Measurements from ENCODE around the gene JMJD4. TPM values are rescaled to one million over a fixed set of nuclear protein-coding genes. Genes with fewer than 3 reads are reported as not detected.

JMJD4 gene
- 45.3 and 54.4 TPM in 2 replicates for total RNA-seq (2014; rRNA removed; shearing (Covaris generic))

- Histone ChIP-seq H3K27me3 (ENCODE audit: control insufficient read depth, insufficient read depth, low read length) (no peaks in the 10 kb centered on the region), H3K4me3 (ENCODE audit: insufficient read depth, low read depth, low read length) (peak within 1 kb of the TSS; percentile 92), H3K36me3 (replicated peaks; ENCODE audit: control insufficient read depth, insufficient read depth, low read length) (peaks cover 9% of the 10 kb centered on the region)
- DNase-seq = peak; percentile 98
Observed at GRCh38 chr1:227734856-227735538, at the start of gene JMJD4, which contains the start of gene SNAP47. TSS of gene JMJD4 (minus strand) at chr1:227735302. CDS start at chr1:227735273, 29 bp downstream. TSS of gene SNAP47 (plus strand) at chr1:227735435. CDS start at chr1:227747737, 12,302 bp downstream.

GRCh38 chr1:227782226-227782625 is 47.1 kb upstream of the JMJD4 start:
- H3K27me3 ChIP-seq (ENCODE audit: control insufficient read depth, insufficient read depth, low read length) = peaks cover 11% of the 10 kb centered on the region
- DNase-seq = peak; percentile 18
- H3K36me3 ChIP-seq (replicated peaks; ENCODE audit: control insufficient read depth, insufficient read depth, low read length) = no peaks in the 10 kb centered on the region; the same call in none of the 2 replicates
- H3K4me3 ChIP-seq (ENCODE audit: insufficient read depth, low read depth, low read length) = no peak overlapping the region

- peaks cover under 1% of the 10 kb centered on the region for H3K36me3 ChIP-seq (replicated peaks; ENCODE audit: control insufficient read depth, insufficient read depth, low read length)
- peaks cover 3% of the 10 kb centered on the region for H3K27me3 ChIP-seq (ENCODE audit: control insufficient read depth, insufficient read depth, low read length)
- DNase-seq = peak; percentile 35
- H3K4me3 ChIP-seq (ENCODE audit: insufficient read depth, low read depth, low read length) = no peak overlapping the region
Observed at GRCh38 chr1:227781314-227781930, 46.3 kb upstream of the JMJD4 start.

DNA sequence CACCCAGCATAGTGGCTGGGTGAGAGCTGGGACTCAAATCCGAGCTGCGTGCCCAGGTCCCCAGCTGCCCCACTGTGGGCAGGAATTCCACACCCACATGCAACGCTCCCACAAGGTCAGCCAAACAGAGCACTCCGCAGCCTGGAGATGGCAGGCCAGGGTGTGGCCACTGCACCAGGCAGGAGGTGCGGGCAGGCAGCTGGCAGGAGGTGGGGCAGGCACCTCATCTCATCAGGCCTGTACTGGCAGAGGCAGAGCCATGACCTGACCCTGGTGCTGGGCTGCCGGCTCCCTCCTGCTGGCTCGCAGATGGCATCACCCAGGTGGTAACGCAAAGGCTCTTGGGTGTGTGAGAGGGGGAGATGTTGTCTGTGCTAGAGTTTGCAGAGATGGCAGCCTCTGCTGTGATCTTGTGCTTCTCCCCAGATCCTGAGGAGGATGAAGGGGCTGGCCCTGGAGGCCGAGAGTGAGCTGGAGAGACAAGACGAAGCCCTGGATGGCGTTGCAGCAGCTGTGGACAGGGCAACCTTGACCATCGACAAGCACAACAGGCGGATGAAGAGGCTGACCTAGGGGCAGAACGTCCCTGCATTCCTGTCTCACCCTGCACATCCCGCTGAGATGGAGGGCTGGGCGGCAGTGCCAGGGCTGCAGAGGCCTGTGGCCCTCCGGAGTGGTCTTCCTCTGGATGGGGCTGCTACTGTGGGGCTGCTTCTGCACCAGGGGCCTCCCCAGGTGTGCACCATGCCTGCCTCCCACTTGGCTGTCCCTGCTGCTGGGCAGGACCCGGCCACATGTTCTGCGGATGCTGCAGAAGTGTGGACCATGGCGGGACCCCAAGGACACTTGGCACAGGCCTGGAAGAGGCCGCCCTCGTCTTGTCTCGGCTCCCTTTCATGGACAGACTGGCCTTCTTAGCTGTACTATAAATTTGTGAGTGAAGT is 45.3 kb upstream of the JMJD4 start:
- Histone ChIP-seq H3K4me3 (ENCODE audit: insufficient read depth, low read depth, low read length) (no peak overlapping the region), H3K36me3 (replicated peaks; ENCODE audit: control insufficient read depth, insufficient read depth, low read length) (peaks cover 4% of the 10 kb centered on the region), H3K27me3 (ENCODE audit: control insufficient read depth, insufficient read depth, low read length) (no peaks in the 10 kb centered on the region)
- peak; percentile 36 for DNase-seq

- peak; percentile 32 for DNase-seq
- H3K36me3 ChIP-seq (replicated peaks; ENCODE audit: control insufficient read depth, insufficient read depth, low read length) = peaks cover 4% of the 10 kb centered on the region
- H3K27me3 ChIP-seq (ENCODE audit: control insufficient read depth, insufficient read depth, low read length) = no peaks in the 10 kb centered on the region
- H3K4me3 ChIP-seq (ENCODE audit: insufficient read depth, low read depth, low read length) = no peak overlapping the region
Observed at GRCh38 chr1:227779685-227780084, 44.6 kb upstream of the JMJD4 start.

DNA sequence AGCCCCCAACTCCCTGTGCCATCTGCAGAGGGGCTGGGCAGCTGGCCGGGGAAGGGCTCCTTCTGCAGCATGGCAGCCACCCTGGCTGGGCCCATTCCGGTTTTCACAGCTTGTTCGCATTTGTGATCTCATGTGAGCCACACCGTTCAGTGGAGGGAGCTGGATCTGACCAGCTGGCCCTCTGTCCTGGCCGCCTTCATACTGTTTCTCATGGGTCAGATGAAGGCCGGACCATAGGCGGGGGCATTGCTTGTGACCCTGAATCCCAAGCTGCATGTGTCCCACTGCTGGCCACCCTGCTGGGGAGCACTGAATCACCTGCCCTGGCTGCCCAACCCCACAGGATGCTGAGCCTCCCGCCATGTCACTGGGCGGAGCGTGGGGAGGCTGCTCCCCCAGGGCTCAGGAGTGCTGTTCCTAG is 43.9 kb upstream of the JMJD4 start:
- H3K36me3 ChIP-seq (replicated peaks; ENCODE audit: control insufficient read depth, insufficient read depth, low read length) = peaks cover 4% of the 10 kb centered on the region
- H3K27me3 ChIP-seq (ENCODE audit: control insufficient read depth, insufficient read depth, low read length) = no peaks in the 10 kb centered on the region
- H3K4me3 ChIP-seq (ENCODE audit: insufficient read depth, low read depth, low read length) = no peak overlapping the region
- peak; percentile 46 for DNase-seq

DNA sequence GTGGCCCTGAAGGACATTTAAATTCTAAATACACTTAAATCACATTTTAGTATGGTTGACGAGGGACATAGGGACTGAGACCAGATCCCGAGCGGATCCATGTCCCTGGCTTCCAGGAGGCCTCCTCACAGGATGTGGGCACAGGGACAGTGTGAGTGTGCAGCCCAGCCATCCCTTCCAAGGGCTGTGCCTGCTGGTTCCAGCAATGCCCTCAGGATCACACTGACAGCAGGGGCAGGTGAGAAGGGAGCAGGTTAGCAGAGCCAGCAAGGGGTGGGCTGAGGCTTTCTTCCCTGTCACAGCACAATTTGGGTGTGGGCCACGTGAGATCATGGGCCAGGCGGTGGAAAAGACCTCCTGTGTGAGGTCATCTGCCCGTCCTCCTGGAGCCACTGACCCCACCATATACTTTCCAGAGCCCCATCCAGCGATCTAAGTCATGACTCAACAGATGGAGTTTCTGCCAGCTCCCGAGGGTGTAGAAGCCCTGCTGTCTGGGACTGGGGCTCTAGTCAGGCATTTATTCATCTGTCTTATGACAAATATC is 43.4 kb upstream of the JMJD4 start:
- Histone ChIP-seq H3K4me3 (ENCODE audit: insufficient read depth, low read depth, low read length) (no peak overlapping the region), H3K36me3 (replicated peaks; ENCODE audit: control insufficient read depth, insufficient read depth, low read length) (peaks cover 4% of the 10 kb centered on the region), H3K27me3 (ENCODE audit: control insufficient read depth, insufficient read depth, low read length) (no peaks in the 10 kb centered on the region)
- peak; percentile 40 for DNase-seq

DNA sequence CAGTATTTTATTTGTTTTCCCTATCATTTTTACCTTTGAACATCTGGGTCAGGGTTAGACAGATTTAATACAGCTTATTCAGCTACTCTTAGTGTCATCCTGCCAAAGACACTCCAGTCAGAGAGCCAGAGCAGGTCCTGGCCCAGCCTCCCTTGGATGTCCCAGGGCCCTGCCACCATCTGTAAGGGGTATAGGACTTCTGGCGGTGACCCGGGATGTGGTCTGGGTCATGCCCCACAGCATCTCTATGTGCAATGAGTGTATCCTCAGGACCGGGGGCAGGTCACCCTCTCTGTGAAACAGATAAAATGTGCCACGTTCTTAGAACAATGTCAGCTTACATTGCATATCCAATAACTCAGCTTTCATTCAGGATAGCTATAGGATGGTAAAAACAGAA is 42.5 kb upstream of the JMJD4 start:
- Histone ChIP-seq H3K36me3 (replicated peaks; ENCODE audit: control insufficient read depth, insufficient read depth, low read length) (peaks cover 4% of the 10 kb centered on the region), H3K4me3 (ENCODE audit: insufficient read depth, low read depth, low read length) (no peak overlapping the region), H3K27me3 (ENCODE audit: control insufficient read depth, insufficient read depth, low read length) (no peaks in the 10 kb centered on the region)
- DNase-seq = peak; percentile 33

DNA sequence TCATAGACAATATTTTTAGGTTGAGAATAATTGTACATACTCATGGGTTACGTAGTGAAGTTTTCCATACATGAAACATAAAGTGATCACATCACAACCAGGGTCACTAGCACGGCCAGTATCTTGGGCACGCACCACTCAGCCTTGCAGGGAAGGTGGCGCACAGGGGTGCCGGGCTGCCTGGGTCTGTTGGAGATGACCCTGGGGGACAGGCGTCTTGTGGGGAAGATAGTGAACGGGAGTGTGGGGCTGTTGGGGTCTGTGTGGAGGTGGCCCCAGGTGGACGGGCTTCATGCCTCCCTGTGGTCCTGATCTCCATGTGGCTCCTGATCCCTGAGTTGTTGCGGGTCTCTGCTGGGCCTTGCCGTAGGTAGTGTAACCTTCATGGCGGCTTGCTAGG is 42.1 kb upstream of the JMJD4 start:
- Histone ChIP-seq H3K36me3 (replicated peaks; ENCODE audit: control insufficient read depth, insufficient read depth, low read length) (peaks cover 4% of the 10 kb centered on the region), H3K27me3 (ENCODE audit: control insufficient read depth, insufficient read depth, low read length) (no peaks in the 10 kb centered on the region), H3K4me3 (ENCODE audit: insufficient read depth, low read depth, low read length) (no peak overlapping the region)
- no peak for DNase-seq

DNA sequence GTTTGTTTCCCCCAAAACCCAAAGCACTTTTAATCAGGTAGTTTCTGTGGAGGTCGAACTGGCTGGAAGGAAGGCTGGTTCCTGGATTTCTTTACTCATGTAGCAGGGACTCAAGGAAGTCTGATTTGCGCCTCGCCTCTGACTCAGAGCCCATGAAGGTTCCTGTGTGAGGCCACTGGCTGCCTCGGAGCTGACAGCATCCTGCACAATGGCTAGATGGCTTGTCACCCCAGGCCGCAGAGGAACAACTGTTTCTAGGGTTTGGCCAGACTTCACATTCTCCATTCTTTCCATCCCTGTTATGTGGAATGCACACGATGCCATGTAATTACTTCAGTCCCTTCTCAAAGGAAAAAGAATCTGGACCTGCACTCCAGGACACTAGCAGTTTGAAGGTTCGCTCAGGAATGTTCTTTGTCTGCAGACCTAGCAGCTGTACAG is 41.2 kb upstream of the JMJD4 start:
- DNase-seq = no peak
- peaks cover 4% of the 10 kb centered on the region for H3K36me3 ChIP-seq (replicated peaks; ENCODE audit: control insufficient read depth, insufficient read depth, low read length)
- H3K4me3 ChIP-seq (ENCODE audit: insufficient read depth, low read depth, low read length) = no peak overlapping the region
- no peaks in the 10 kb centered on the region for H3K27me3 ChIP-seq (ENCODE audit: control insufficient read depth, insufficient read depth, low read length)

GRCh38 chr1:227775841-227776240 is 40.7 kb upstream of the JMJD4 start:
- no peak overlapping the region for H3K4me3 ChIP-seq (ENCODE audit: insufficient read depth, low read depth, low read length)
- no peak for DNase-seq
- peaks cover 4% of the 10 kb centered on the region for H3K36me3 ChIP-seq (replicated peaks; ENCODE audit: control insufficient read depth, insufficient read depth, low read length)
- no peaks in the 10 kb centered on the region for H3K27me3 ChIP-seq (ENCODE audit: control insufficient read depth, insufficient read depth, low read length)

GRCh38 chr1:227774821-227775661 is 39.9 kb upstream of the JMJD4 start:
- peak; percentile 55 for DNase-seq
- Histone ChIP-seq H3K36me3 (replicated peaks; ENCODE audit: control insufficient read depth, insufficient read depth, low read length) (peaks cover 4% of the 10 kb centered on the region), H3K27me3 (ENCODE audit: control insufficient read depth, insufficient read depth, low read length) (no peaks in the 10 kb centered on the region), H3K4me3 (ENCODE audit: insufficient read depth, low read depth, low read length) (no peak overlapping the region)

- no peaks in the 10 kb centered on the region for H3K27me3 ChIP-seq (ENCODE audit: control insufficient read depth, insufficient read depth, low read length)
- no peak overlapping the region for H3K4me3 ChIP-seq (ENCODE audit: insufficient read depth, low read depth, low read length)
- DNase-seq = peak; percentile 48
- peaks cover 4% of the 10 kb centered on the region for H3K36me3 ChIP-seq (replicated peaks; ENCODE audit: control insufficient read depth, insufficient read depth, low read length)
Observed at GRCh38 chr1:227774051-227774731, 39.1 kb upstream of the JMJD4 start.

Data from H7 (cell line).